Measurements from ENCODE around the gene GDPD5. TPM values are rescaled to one million over a fixed set of nuclear protein-coding genes. Genes with fewer than 3 reads are reported as not detected.

The GDPD5 gene
- total RNA-seq, 2 experiments from 2014 or later: 13.5 to 57.3 TPM

DNA sequence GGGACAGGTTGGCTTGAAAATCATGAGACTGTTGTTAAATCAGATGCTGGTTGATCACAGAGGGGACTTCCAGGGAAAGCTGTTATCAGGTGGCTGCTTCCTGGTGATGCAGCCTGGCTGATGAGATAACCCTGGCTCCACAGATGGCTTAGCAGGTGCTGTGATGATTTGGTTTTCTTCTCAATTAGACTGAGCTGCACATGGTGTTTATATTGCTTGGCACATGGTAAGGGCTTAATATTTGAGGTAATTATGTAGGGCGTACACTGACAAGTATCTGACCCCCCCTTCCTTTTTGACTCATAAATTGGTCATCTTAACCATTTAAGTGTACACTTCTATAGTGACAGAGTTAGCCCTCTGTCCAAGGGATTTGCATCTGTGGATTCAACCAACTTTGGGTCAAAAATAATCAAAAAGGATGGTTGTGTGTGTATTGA is 119.4 kb downstream of the GDPD5 start:
- Histone ChIP-seq H3K27ac (ENCODE audit: low read depth, low read length, poor library complexity, severe bottlenecking) (no peak overlapping the region), H3K79me2 (ENCODE audit: insufficient read depth, low read depth, low read length) (peaks cover 40% of the 10 kb centered on the region), H2AFZ (ENCODE audit: low read length) (no peak overlapping the region), H3K4me3 (ENCODE audit: low read depth, low read length, poor library complexity, severe bottlenecking) (no peak overlapping the region), H3K9me2 (ENCODE audit: insufficient read depth, low read length) (no peaks in the 10 kb centered on the region), H4K20me1 (ENCODE audit: insufficient read depth, low read length) (peaks cover 51% of the 10 kb centered on the region), H3K36me3 (ENCODE audit: insufficient read depth, low read length) (peaks cover 76% of the 10 kb centered on the region), H3K4me1 (ENCODE audit: insufficient read depth, low read length, poor library complexity, severe bottlenecking) (peaks cover 22% of the 10 kb centered on the region), H3K9me3 (ENCODE audit: low read length) (no peaks in the 10 kb centered on the region), H3K4me2 (ENCODE audit: low read length) (no peak overlapping the region)
- ChIA-PET CTCF (ENCODE audit: unreplicated experiment) (no interaction called here), POLR2A (interaction anchor here (0.8 kb wide), 1 partner anchor 25 kb away, joined by 3 read pairs; no protein-coding TSS in a partner anchor)
- intact Hi-C loops (cut with micrococcal nuclease; ENCODE audit: unreplicated experiment): no loop called here
- BruUV-seq (replicated peaks): no TSS peak
- no peak for DNase-seq (ENCODE audit: low spot score)
- TF ChIP-seq EZH2phosphoT487 (IDR thresholded peaks at IDR 0.05; ENCODE audit: borderline replicate concordance, low read depth, low read length) (no peak), CTCF (conservative IDR thresholded peaks at IDR 0.05; ENCODE audit: low read length) (no peak)

DNA sequence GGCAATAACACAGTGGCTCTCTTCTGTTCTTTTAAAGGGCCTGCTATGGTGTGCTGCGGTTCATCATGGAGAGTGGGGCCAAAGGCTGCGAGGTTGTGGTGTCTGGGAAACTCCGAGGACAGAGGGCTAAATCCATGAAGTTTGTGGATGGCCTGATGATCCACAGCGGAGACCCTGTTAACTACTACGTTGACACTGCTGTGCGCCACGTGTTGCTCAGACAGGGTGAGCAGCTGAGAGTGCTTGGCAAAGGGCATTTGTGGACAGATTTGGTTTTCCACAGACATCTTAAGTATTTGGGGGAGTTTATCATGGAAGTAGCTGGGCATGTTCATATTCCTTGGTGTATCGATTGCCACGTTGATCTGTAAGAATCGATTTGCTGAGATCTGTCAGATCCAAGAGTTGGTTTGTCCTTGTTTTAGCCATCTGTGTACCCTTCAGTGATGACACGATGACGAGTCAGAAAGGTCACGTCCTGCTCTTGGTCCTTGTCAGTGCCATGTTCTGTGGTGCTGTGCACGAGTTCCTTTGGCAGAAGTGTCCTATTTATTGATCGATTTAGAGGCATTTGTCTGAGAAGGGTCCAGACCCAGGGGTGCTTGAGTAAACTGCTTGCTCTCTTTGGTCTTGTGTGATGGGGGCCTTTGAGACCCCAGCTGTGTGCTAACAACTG is 121.6 kb downstream of the GDPD5 start:
- CTCF ChIA-PET (ENCODE audit: unreplicated experiment): no interaction called here
- DNase-seq (ENCODE audit: low spot score): no peak
- TF ChIP-seq EZH2phosphoT487 (IDR thresholded peaks at IDR 0.05; ENCODE audit: borderline replicate concordance, low read depth, low read length) (no peak), CTCF (conservative IDR thresholded peaks at IDR 0.05; ENCODE audit: low read length) (no peak)
- Histone ChIP-seq H3K9me3 (ENCODE audit: low read length) (no peaks in the 10 kb centered on the region), H3K4me3 (ENCODE audit: low read depth, low read length, poor library complexity, severe bottlenecking) (no peak overlapping the region), H3K79me2 (ENCODE audit: insufficient read depth, low read depth, low read length) (peaks cover 61% of the 10 kb centered on the region), H3K27ac (ENCODE audit: low read depth, low read length, poor library complexity, severe bottlenecking) (no peak overlapping the region), H3K9me2 (ENCODE audit: insufficient read depth, low read length) (no peaks in the 10 kb centered on the region), H3K4me2 (ENCODE audit: low read length) (no peak overlapping the region), H4K20me1 (ENCODE audit: insufficient read depth, low read length) (peaks cover 68% of the 10 kb centered on the region), H3K4me1 (ENCODE audit: insufficient read depth, low read length, poor library complexity, severe bottlenecking) (peaks cover 25% of the 10 kb centered on the region), H2AFZ (ENCODE audit: low read length) (no peak overlapping the region), H3K36me3 (ENCODE audit: insufficient read depth, low read length) (peaks cover 95% of the 10 kb centered on the region)
- intact Hi-C loops (cut with micrococcal nuclease; ENCODE audit: unreplicated experiment): no loop called here
- BruUV-seq (replicated peaks): no TSS peak
- POLR2A ChIA-PET: no interaction called here

DNA sequence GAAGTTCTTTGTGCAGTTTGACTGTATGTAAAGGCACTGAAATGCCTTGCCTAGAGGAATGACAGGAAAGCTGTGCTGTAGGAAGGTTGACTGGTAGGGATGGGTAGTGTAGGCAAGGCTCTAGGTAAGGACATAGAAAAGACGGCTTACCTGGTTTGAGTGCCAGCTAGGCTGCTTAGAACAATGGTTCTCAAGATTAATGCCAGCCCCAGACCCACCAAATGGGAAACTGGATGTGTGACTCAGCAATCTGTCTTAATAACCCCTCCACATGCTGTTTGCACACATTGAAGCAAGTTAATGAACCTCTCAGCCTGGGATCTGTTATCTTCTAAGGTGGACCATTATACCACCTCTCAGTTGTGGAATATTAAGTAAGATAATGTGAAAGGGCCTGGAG is 122.7 kb downstream of the GDPD5 start:
- H3K9me3 ChIP-seq (ENCODE audit: low read length): no peaks in the 10 kb centered on the region
- H3K9me2 ChIP-seq (ENCODE audit: insufficient read depth, low read length): no peaks in the 10 kb centered on the region
- H4K20me1 ChIP-seq (ENCODE audit: insufficient read depth, low read length): peaks cover 66% of the 10 kb centered on the region
- H2AFZ ChIP-seq (ENCODE audit: low read length): no peak overlapping the region
- POLR2A ChIA-PET: no interaction called here
- DNase-seq (ENCODE audit: low spot score): no peak
- peaks cover 61% of the 10 kb centered on the region for H3K79me2 ChIP-seq (ENCODE audit: insufficient read depth, low read depth, low read length)
- intact Hi-C loops (cut with micrococcal nuclease; ENCODE audit: unreplicated experiment): no loop called here
- TF ChIP-seq EZH2phosphoT487 (IDR thresholded peaks at IDR 0.05; ENCODE audit: borderline replicate concordance, low read depth, low read length) (no peak), CTCF (conservative IDR thresholded peaks at IDR 0.05; ENCODE audit: low read length) (no peak)
- no peak overlapping the region for H3K27ac ChIP-seq (ENCODE audit: low read depth, low read length, poor library complexity, severe bottlenecking)
- CTCF ChIA-PET (ENCODE audit: unreplicated experiment): no interaction called here
- peak overlapping the region; percentile 97 for H3K4me3 ChIP-seq (ENCODE audit: low read depth, low read length, poor library complexity, severe bottlenecking)
- peaks cover 86% of the 10 kb centered on the region for H3K36me3 ChIP-seq (ENCODE audit: insufficient read depth, low read length)
- H3K4me1 ChIP-seq (ENCODE audit: insufficient read depth, low read length, poor library complexity, severe bottlenecking): peaks cover 25% of the 10 kb centered on the region
- no TSS peak for BruUV-seq (replicated peaks)
- peak overlapping the region; percentile 87 for H3K4me2 ChIP-seq (ENCODE audit: low read length)
